ENCODE data around the gene DEAF1.

The DEAF1 gene

DNA sequence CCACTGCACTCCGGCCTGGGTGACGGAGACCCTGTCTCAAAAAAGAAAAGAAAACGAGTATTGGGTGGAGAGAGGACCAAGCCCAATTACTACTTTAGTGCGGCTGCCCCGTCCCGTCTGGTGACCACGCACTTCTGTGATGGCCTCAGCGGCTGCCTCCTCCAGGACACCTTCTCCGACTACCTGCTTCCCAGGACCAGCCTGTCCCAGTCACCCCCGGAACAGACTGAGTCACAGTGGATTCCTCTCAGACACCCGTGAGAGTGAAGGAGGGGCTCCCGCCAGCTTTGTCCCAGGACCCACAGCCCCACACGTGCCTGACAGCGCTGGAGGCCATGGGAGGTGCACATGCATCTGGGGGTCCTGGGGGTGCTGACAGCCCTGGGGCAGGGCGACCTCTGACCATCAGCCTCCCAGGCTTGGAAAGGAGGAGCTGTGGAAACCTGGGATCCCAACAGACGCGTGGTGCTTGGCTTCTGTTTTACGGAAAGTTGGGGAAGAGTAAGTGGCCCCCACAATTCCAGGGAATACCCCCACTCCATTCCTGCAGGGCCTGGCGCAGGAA is 53.1 kb downstream of the DEAF1 start:
- no peak for DNase-seq

DNA sequence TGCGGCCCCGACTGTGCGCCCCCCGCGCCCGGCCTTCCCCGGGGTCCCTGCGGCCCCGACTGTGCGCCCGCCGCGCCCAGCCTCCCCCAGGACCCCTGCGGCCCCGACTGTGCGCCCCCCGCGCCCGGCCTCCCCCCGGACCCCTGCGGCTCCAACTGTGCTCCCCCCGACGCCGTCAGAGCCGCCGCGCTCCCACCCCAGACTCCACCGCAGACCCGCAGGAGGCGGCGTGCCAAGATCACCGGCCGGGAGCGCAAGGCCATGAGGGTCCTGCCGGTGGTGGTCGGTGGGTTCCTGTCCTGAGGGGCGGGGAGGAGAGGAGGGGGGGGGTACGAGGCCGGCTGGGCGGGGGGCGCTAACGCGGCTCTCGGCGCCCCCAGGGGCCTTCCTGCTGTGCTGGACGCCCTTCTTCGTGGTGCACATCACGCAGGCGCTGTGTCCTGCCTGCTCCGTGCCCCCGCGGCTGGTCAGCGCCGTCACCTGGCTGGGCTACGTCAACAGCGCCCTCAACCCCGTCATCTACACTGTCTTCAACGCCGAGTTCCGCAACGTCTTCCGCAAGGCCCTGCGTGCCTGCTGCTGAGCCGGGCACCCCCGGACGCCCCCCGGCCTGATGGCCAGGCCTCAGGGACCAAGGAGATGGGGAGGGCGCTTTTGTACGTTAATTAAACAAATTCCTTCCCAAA is 54.9 kb downstream of the DEAF1 start:
- DNase-seq = no peak

GRCh38 chr11:639332-639955 is 55.6 kb downstream of the DEAF1 start:
- DNase-seq = no peak

DNA sequence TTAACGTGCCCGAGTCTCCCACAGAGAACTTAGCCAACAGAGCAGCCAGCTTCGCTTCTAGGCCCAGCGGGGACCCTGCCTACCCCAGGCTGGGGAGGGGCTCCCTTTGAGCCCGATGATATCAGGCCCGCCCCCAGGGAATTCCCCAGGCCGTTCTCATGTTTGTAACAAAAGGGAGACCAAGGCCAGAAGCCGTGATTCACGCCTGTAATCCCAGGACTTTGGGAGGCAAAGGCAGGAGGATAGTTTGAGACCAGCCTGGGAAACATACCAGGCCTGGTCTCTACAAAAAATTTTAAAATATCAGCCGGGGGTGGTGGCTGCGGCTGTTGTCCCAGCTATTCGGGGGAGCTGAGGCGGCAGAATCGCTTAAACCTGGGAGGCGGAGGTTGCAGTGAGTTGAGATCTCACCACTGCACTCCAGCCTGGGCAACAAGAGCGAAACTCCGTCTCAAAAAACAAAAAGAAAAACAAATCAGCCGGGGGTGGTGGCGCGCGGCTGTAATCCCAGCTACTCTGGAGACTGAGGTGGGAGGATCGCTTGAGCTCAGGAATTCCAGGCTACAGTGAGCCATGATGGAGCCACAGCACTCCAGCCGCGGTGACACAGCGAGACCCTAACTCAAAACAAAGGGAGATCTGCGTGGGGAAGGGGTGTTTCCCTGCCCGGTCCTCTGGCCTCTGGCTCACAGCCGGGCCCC is 56.2 kb downstream of the DEAF1 start:
- DNase-seq = no peak

DNA sequence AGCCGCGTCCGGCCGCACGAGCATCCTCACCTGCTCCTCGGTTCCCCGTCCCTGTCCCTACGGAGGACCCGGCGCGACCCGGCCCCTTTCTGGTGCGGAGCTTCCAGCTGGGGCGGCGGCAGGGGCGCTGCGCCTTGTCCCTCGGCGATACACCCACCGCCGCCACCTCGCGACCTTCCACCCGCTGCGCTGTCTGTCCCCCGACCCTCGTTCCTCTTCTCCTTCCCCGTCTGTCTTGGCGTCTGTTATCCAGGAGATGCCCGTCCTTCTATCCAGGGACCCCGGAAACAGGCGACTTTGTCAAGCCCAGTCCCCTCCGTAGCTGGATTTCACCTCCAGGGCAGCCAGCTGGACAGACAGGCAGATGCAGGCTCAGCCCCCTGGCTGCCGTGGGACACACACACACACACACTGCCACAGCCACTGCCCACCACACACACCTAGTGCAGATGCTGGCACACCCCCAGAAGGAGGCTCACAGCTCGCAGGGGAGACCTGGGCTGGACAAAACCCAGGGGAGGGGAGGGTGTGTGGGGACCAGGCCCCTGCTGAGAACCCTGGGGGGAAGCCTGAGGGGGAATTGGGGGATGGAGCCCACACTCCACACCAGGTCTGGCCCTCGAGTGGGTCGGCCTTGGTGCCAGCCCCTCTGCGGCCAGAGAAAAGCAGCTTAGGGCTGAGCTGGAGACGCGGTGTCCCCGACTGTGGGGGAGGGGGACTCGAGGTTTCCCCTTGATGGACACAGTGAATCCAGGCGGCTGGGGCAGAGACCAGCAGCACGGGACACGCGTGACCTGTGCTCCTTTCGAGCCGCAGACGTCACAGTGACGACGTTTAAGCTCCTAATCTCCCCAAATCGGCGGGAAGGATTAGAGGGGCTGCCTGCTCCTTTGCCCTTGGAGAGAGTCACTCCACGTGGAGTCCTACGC is 57.2 kb downstream of the DEAF1 start:
- no peak for DNase-seq

- no peak for DNase-seq
Measured at GRCh38 chr11:637333-637592, 57.8 kb downstream of the DEAF1 start.

- no peak for DNase-seq
Measured at GRCh38 chr11:636511-637332, 58.3 kb downstream of the DEAF1 start, which contains the start of gene DRD4. Gene DRD4, plus strand, starts transcription at chr11:637269. Its CDS starts 36 bp downstream, at chr11:637305.

DNA sequence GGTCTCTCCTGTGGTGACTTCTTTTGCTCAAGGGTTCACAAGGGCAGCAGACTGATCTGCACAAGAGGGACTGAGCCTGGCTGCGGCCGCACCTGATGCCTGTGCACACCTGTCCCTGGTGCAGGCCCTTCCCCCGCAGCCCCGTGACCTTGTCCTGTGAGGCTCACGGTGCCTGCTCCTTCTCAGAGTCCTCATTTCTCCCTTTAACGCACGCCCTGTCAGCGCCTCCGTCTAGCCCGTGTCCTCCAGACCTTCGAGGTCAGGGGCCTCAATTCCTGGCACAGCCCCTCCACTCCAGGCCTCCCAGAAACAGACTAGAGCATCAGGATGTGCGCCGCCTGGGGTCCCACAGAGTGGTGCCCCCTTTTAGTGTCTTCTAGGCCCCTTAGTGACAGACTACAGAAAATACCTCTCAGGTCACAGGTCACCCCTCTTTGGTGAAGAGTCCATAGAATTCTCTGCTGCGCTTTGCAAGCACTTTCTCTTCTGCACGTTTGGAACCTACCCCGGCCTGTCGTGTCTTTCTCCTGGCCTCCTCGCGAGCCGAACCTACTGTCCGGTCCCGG is 59.0 kb downstream of the DEAF1 start:
- no peak for DNase-seq

DNA sequence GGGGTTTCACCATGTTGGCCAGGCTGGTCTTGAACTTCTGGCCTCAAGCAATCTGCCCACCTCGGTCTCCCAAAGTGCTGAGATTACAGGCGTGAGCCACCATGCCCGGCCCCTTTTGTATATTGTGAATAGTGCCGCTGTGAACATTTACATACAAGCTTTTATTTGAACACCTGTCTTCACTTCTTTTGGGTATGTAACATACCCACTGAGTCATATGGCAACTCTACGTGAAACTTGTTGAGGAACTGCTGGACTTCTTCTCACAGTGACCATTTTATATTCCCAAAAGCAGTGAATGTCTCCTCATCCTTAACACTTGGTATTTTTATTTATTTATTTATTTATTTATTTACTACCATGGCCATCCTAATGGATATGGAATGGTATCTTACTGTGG is 64.2 kb downstream of the DEAF1 start:
- DNase-seq = no peak

DNA sequence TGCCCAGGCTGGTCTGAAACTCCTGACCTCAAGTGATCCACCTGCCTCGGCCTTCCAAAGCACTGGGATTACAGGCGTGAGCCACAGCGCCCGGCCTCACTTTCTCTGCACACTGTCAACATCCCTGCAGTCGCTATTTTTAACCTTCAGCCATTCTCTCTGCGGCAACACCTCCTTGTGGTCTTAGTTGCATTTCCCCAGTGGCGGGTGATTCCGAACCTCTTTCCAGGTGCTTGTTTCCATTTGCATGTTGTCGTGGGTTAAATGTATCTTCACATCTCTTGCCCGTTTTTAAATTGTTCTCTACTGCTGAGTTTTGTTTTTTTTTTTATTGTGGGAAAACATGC is 65.8 kb downstream of the DEAF1 start:
- peak; percentile 27 for DNase-seq

DNA sequence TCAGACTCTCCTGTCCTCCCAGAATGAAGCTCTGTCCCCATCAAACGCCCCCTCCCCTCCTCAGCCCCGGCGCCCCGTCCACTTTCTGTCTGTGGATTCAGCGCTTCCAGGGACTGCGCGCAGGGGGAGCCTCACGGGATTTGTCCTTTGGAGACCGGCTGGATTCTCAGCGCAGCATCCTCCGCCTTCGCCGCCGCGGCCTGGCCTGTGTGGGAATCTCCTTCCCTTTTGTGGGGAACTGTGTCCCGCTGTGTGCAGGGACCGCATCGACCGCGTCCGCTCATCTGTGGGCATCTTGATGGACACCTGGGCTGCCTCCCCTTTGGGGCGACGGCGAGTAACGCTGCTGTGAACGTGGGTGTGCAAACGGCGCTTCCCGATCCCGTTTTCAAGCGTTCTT is 67.0 kb downstream of the DEAF1 start:
- DNase-seq = peak; percentile 3

DNA sequence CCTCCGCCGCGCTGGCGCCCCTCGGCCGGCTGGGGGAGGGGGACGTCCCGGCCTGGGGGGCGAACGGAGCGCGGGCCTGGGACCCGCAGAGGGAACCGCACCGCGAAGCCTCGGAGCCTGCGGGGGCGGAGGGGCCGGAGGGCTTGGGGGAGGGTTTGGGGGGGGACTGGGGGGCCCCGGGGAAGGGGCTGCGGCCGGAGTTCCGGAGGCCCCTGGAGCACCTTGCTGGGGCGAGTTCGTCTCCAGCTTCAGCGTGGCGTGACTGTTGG is 67.8 kb downstream of the DEAF1 start:
- no peak for DNase-seq

GRCh38 chr11:626475-627307 is 68.3 kb downstream of the DEAF1 start, which contains the start of gene SCT:
Gene SCT, minus strand, starts transcription at chr11:627181. Its CDS starts 38 bp downstream, at chr11:627143.
- DNase-seq = peak; percentile 8

- peak; percentile 2 for DNase-seq
Measured at GRCh38 chr11:625636-626268, 69.3 kb downstream of the DEAF1 start.

DNA sequence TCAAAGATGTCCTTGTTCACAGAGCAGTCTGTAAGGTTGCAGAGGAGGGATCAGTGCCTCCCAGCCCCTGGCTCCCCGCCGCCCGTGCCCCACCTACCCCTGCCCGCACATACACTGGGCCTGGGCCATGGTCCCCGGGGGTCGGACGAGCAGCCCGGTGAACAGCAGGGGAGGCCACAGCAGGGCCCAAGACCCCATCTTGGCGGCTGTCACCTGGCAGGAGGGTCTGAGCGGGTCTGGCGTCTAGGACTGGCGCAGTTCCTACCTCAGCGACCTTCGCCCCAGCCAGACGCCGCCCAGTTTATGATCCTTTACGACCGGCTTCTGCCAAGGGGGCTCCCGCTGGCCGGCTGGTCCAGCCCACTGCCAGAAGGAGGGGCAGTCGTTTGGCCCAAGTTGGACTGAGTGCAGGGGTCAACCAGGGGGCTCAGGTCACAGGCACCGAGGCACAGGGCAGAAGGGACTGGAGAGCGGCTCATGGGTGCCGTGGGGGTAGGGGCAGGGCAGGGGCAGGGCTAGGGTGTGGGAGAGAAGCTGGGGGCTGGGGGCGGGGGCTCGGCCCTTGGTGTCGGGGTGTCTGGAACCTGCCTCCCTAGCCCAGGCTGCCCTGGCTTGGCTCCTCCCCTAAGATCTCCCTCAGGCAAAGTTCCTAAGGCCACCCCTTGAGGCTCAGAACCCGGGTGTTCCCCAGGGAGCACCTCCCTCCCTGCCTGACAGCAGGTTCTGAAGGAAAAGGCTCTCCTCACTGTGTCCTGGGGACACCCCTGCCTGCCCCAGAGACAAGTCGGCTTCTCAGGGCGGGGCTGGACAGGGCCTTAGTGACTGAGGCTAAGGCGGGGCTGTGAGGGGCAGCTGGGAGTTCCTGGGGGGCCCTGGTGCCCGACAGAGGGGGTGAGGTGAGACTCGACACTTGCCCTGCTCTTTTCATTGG is 70.1 kb downstream of the DEAF1 start, which contains the start of gene CDHR5:
Gene CDHR5, minus strand, starts transcription at position 251 of the 931 bp plus-strand sequence. Its CDS starts 53 bp downstream, at position 198.
- DNase-seq = peak; percentile 15

GRCh38 chr11:623999-624704 is 70.9 kb downstream of the DEAF1 start:
- peak; percentile 5 for DNase-seq

GRCh38 chr11:623349-623869 is 71.6 kb downstream of the DEAF1 start:
- DNase-seq = peak; percentile 3

GRCh38 chr11:621838-622237 is 73.2 kb downstream of the DEAF1 start:
- no peak for DNase-seq

All from activated CD4-positive, alpha-beta T cell treated with anti-CD3 and anti-CD28 coated beads for 48 hours (primary cell).